IgD-negative memory B cell (primary cell): ENCODE results near the gene SCAPER. TPM values are rescaled to one million over a fixed set of nuclear protein-coding genes. Genes with fewer than 3 reads are reported as not detected.

Experiments used
- H3K27ac Mint-ChIP-seq, 3 donors: one replicate each; pipeline ENCODE4 v1.8.0; 2020 to 2022; ENCODE audit warnings: mild to moderate bottlenecking in 3 of 3, mixed read lengths in 3 of 3, moderate library complexity in 1 of 3
- H3K27me3 Mint-ChIP-seq: one replicate; pipeline ENCODE4 v1.8.0; 2021; ENCODE audit warnings: mixed read lengths
- H3K36me3 Mint-ChIP-seq: one replicate; pipeline ENCODE4 v1.8.0; 2020; ENCODE audit warnings: mild to moderate bottlenecking, mixed read lengths
- H3K4me1 Mint-ChIP-seq, 3 donors: one replicate each; pipeline ENCODE4 v1.8.0; 2020 to 2022; ENCODE audit warnings: mixed read lengths in 3 of 3, mild to moderate bottlenecking in 1 of 3
- H3K4me3 Mint-ChIP-seq, 4 donors: one replicate each; pipeline ENCODE4 v1.8.0; 2020 to 2022; ENCODE audit warnings: mild to moderate bottlenecking in 4 of 4, mixed read lengths in 4 of 4, moderate library complexity in 3 of 4
- H3K9me3 Mint-ChIP-seq, 3 donors: one replicate each; pipeline ENCODE4 v1.8.0; 2020 to 2021; ENCODE audit warnings: mixed read lengths in 3 of 3, mild to moderate bottlenecking in 1 of 3
- polyA plus RNA-seq: library from polyadenylated mRNA; unstranded; fragments of 300-500 nt; fragmentation: Illumina TruSeq; gene quantifications from one replicate; pipeline ENCODE4 v1.2.3, GENCODE V29; 2021

SCAPER gene
- 25.6 TPM for polyA plus RNA-seq

- H3K9me3 Mint-ChIP-seq, result no peaks in the 10 kb centered on the region
- H3K4me1 Mint-ChIP-seq, result peaks cover 30 to 46% (median 31%) of the 10 kb centered on the region in 3 donors
- no peaks in the 10 kb centered on the region for H3K27me3 Mint-ChIP-seq
- H3K27ac Mint-ChIP-seq, result peak within 1 kb of the TSS; percentile 83 to 98 (median 96)
- no peaks in the 10 kb centered on the region for H3K36me3 Mint-ChIP-seq
- peak within 1 kb of the TSS; percentile 90 to 96 (median 94) for H3K4me3 Mint-ChIP-seq
These were observed at the start of gene SCAPER for GRCh38 chr15:76905013-76905839. Gene SCAPER (minus strand): TSS chr15:76905340. CDS start chr15:76883817, 21,523 bp downstream.

DNA sequence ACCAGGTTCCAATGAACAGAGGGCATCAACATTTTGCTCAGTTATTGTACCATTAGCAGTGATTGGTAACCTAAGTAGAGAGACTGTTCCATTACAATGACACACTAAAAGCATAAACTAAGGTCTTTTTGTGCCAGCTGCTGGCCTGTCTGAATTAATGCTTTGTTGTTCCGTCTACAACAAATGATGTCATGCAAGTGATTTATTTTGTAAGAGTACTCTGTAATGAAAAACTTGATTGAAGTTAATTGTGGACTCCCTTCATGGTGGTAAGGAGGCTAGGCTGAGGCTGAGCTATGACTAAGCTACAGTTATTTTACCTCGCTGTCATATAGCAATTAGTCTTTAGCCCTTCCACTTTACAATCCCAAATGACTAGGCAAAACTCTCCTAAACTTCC lies 49.6 kb upstream of the SCAPER start:
- Mint-ChIP-seq H3K27me3 (no peaks in the 10 kb centered on the region), H3K9me3 (no peaks in the 10 kb centered on the region)

GRCh38 chr15:76953913-76954312 lies 48.8 kb upstream of the SCAPER start:
- Mint-ChIP-seq H3K4me3 (no peak overlapping the region), H3K27me3 (no peaks in the 10 kb centered on the region), H3K4me1 (peaks cover 0 to 4% (median 3%) of the 10 kb centered on the region in 3 donors), H3K36me3 (no peaks in the 10 kb centered on the region), H3K27ac (no peak overlapping the region), H3K9me3 (no peaks in the 10 kb centered on the region)

More for the DNA sequence above, 49.6 kb upstream of the SCAPER start:
- Mint-ChIP-seq H3K4me3 (no peak overlapping the region), H3K27ac (no peak overlapping the region), H3K36me3 (no peaks in the 10 kb centered on the region), H3K4me1 (peaks cover 0 to 4% (median 3%) of the 10 kb centered on the region in 3 donors)

DNA sequence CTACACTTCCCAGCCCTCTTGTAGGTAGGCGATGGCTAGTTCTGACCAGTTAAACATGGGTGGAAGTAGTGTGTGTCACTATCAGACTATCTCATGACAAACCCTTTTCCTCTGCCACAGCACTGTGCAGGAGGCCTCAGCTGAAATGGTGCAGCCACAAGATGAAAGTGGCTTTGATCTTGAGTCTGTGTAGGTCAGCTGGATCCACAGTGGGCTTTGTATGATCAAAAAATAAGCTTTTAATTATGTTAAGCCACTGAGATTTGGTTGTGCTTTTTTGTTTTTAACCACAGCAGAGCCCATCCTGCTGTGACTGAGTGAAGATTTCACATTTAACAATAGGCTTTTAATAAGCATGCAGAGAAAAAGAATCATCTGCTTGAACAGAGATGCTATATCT lies 46.1 kb upstream of the SCAPER start:
- Mint-ChIP-seq H3K36me3 (no peaks in the 10 kb centered on the region), H3K27me3 (no peaks in the 10 kb centered on the region), H3K9me3 (no peaks in the 10 kb centered on the region), H3K4me1 (peaks cover 23 to 26% (median 24%) of the 10 kb centered on the region in 3 donors), H3K4me3 (no peak overlapping the region), H3K27ac (no peak overlapping the region)

- Mint-ChIP-seq H3K27ac (peak overlapping the region; percentile 12 to 61 (median 20)), H3K4me3 (peak overlapping the region; percentile 8 to 65 (median 23)), H3K36me3 (peaks cover 18% of the 10 kb centered on the region), H3K27me3 (no peaks in the 10 kb centered on the region), H3K4me1 (peaks cover 24 to 33% (median 32%) of the 10 kb centered on the region in 3 donors), H3K9me3 (peaks cover 0 to 2% (median 0%) of the 10 kb centered on the region in 3 donors)
These were observed 42.3 kb upstream of the SCAPER start for GRCh38 chr15:76947454-76947853.

- peaks cover 24 to 32% (median 30%) of the 10 kb centered on the region in 3 donors for H3K4me1 Mint-ChIP-seq
- H3K27me3 Mint-ChIP-seq, result no peaks in the 10 kb centered on the region
- H3K9me3 Mint-ChIP-seq, result peaks cover 0 to 2% (median 0%) of the 10 kb centered on the region in 3 donors
- peak overlapping the region in 2 of 3 donors; percentile 17 to 41 for H3K27ac Mint-ChIP-seq
- no peak overlapping the region for H3K4me3 Mint-ChIP-seq
- peaks cover 18% of the 10 kb centered on the region for H3K36me3 Mint-ChIP-seq
These were observed 40.5 kb upstream of the SCAPER start for GRCh38 chr15:76945494-76946093.

GRCh38 chr15:76942331-76942730 lies 37.2 kb upstream of the SCAPER start:
- Mint-ChIP-seq H3K27ac (peak overlapping the region in 1 of 3 donors; percentile 19), H3K36me3 (peaks cover 21% of the 10 kb centered on the region), H3K9me3 (peaks cover 0 to 2% (median 0%) of the 10 kb centered on the region in 3 donors), H3K27me3 (no peaks in the 10 kb centered on the region), H3K4me1 (peaks cover 9 to 19% (median 18%) of the 10 kb centered on the region in 3 donors), H3K4me3 (no peak overlapping the region)

DNA sequence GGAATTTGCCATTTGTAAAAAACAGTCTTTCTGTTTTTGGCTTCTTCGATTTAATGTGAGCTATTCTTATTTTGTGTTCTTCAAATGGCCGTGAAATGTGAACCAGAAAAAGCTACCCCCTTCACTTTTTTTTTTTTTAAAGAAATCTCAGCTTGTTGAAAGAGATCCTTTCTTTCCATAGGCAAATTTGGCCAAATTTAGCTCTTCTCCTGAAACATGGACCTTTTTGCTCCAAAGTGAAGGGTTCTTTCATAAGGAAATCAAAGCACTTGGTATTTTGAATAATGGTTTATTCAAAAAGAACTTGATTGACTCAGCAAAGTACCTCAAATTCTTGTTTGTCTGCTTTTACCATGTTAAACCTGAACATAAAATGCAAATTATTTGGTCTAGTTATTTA lies 36.5 kb upstream of the SCAPER start:
- H3K4me3 Mint-ChIP-seq, result no peak overlapping the region
- peak overlapping the region in 1 of 3 donors; percentile 19 for H3K27ac Mint-ChIP-seq
- peaks cover 3 to 15% (median 12%) of the 10 kb centered on the region in 3 donors for H3K4me1 Mint-ChIP-seq
- H3K9me3 Mint-ChIP-seq, result peaks cover 0 to 2% (median 0%) of the 10 kb centered on the region in 3 donors
- H3K27me3 Mint-ChIP-seq, result no peaks in the 10 kb centered on the region
- H3K36me3 Mint-ChIP-seq, result peaks cover 24% of the 10 kb centered on the region

DNA sequence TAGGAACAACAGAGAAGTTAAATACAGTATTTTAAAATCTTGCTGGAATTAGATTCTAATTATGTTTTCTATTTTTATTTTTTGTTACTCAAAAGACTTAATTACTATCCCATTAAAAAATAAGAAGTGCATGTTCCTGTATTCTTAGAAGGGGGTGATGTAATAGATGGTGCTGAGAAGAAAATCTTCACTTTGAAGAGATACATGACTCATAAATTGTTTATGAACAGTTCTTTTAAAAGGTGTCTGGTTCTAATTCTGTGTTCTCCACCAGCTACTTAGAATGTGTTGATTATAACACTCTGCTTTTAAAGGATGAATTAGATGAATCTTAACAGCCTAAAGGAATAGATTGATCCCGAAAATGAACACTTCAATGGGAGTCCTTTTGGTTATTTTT lies 34.6 kb upstream of the SCAPER start:
- H3K27ac Mint-ChIP-seq, result no peak overlapping the region
- H3K4me1 Mint-ChIP-seq, result peaks cover 8 to 11% (median 9%) of the 10 kb centered on the region in 3 donors
- peaks cover 16% of the 10 kb centered on the region for H3K36me3 Mint-ChIP-seq
- peaks cover 0 to 2% (median 0%) of the 10 kb centered on the region in 3 donors for H3K9me3 Mint-ChIP-seq
- no peaks in the 10 kb centered on the region for H3K27me3 Mint-ChIP-seq
- H3K4me3 Mint-ChIP-seq, result no peak overlapping the region

- Mint-ChIP-seq H3K4me3 (no peak overlapping the region), H3K27me3 (no peaks in the 10 kb centered on the region), H3K36me3 (peaks cover 10% of the 10 kb centered on the region), H3K27ac (no peak overlapping the region), H3K9me3 (no peaks in the 10 kb centered on the region), H3K4me1 (peaks cover 8 to 11% (median 8%) of the 10 kb centered on the region in 3 donors)
These were observed 33.6 kb upstream of the SCAPER start for GRCh38 chr15:76938752-76939151.

GRCh38 chr15:76936671-76937070 lies 31.5 kb upstream of the SCAPER start:
- H3K27me3 Mint-ChIP-seq, result no peaks in the 10 kb centered on the region
- peaks cover 7% of the 10 kb centered on the region for H3K36me3 Mint-ChIP-seq
- H3K27ac Mint-ChIP-seq, result peak overlapping the region in 1 of 3 donors; percentile 92
- H3K9me3 Mint-ChIP-seq, result no peaks in the 10 kb centered on the region
- peaks cover 14 to 19% (median 16%) of the 10 kb centered on the region in 3 donors for H3K4me1 Mint-ChIP-seq
- H3K4me3 Mint-ChIP-seq, result peak overlapping the region in 1 of 4 donors; percentile 52

- Mint-ChIP-seq H3K27ac (peak overlapping the region; percentile 55 to 92 (median 86)), H3K36me3 (peaks cover 7% of the 10 kb centered on the region), H3K27me3 (no peaks in the 10 kb centered on the region), H3K4me3 (peak overlapping the region; percentile 41 to 71 (median 61)), H3K9me3 (no peaks in the 10 kb centered on the region), H3K4me1 (peaks cover 18 to 24% (median 19%) of the 10 kb centered on the region in 3 donors)
These were observed 30.5 kb upstream of the SCAPER start for GRCh38 chr15:76935620-76936019.

- peaks cover 21 to 26% (median 22%) of the 10 kb centered on the region in 3 donors for H3K4me1 Mint-ChIP-seq
- H3K4me3 Mint-ChIP-seq, result peak overlapping the region; percentile 82 to 96 (median 92)
- no peaks in the 10 kb centered on the region for H3K9me3 Mint-ChIP-seq
- H3K36me3 Mint-ChIP-seq, result peaks cover 7% of the 10 kb centered on the region
- peak overlapping the region; percentile 6 to 63 (median 8) for H3K27ac Mint-ChIP-seq
- no peaks in the 10 kb centered on the region for H3K27me3 Mint-ChIP-seq
These were observed 27.2 kb upstream of the SCAPER start for GRCh38 chr15:76932135-76932966.

- H3K27me3 Mint-ChIP-seq, result no peaks in the 10 kb centered on the region
- peaks cover 4% of the 10 kb centered on the region for H3K36me3 Mint-ChIP-seq
- no peaks in the 10 kb centered on the region for H3K9me3 Mint-ChIP-seq
These were observed 26.4 kb upstream of the SCAPER start, which contains the start of gene RCN2 for GRCh38 chr15:76931397-76932134. Gene RCN2 (plus strand): TSS chr15:76931749. CDS start chr15:76931842, 93 bp downstream.

More at GRCh38 chr15:76931397-76932134, 26.4 kb upstream of the SCAPER start, which contains the start of gene RCN2:
- Mint-ChIP-seq H3K4me3 (peak within 1 kb of the TSS; percentile 82 to 97 (median 94)), H3K4me1 (peaks cover 17 to 26% (median 22%) of the 10 kb centered on the region in 3 donors), H3K27ac (peak within 1 kb of the TSS; percentile 89 to 95 (median 93))
